Measurements from ENCODE around the gene ALOX15B. TPM values are rescaled to one million over a fixed set of nuclear protein-coding genes. Genes with fewer than 3 reads are reported as not detected.

The ALOX15B gene
- total and polyA plus RNA-seq, 2 of the 13 experiments (the other 11 are each of a cell fraction or from before 2014, with no cell fraction given), result not detected

GRCh38 chr17:7989781-7990655 is 48.8 kb upstream of the ALOX15B start (continued):
- TF ChIP-seq ELF1 (CRISPR knock-in tag; IDR thresholded peaks at IDR 0.05) (peak; percentile 67; the same call in 1 of the 2 replicates), ZUFSP (CRISPR knock-in tag; IDR thresholded peaks at IDR 0.05; ENCODE audit: borderline replicate concordance) (no peak), THAP11 (CRISPR knock-in tag; IDR thresholded peaks at IDR 0.05) (peak; percentile 64), ZBTB38 (CRISPR knock-in tag; IDR thresholded peaks at IDR 0.05) (peak; percentile 37; the same call in 1 of the 2 replicates), SPEN (CRISPR knock-in tag; IDR thresholded peaks at IDR 0.05; ENCODE audit: low read depth) (peak; percentile 76), FOSL1 (CRISPR knock-in tag; IDR thresholded peaks at IDR 0.05; ENCODE audit: borderline replicate concordance) (peak; percentile 15; the same call in 1 of the 2 replicates), ZNF609 (CRISPR knock-in tag; IDR thresholded peaks at IDR 0.05; ENCODE audit: borderline replicate concordance) (0 out of 2 replicates have a peak, but pooled peaks have one; percentile 29), ARID2 (CRISPR knock-in tag; IDR thresholded peaks at IDR 0.05; ENCODE audit: borderline replicate concordance) (no peak), MXD4 (CRISPR knock-in tag; IDR thresholded peaks at IDR 0.05) (0 out of 2 replicates have a peak, but pooled peaks have one; percentile 28), MIER3 (CRISPR knock-in tag; IDR thresholded peaks at IDR 0.05; ENCODE audit: borderline replicate concordance) (peak; percentile 48; the same call in 1 of the 2 replicates), HDAC2 (CRISPR knock-in tag; IDR thresholded peaks at IDR 0.05) (peak; percentile 44; the same call in 1 of the 2 replicates), MED1 (CRISPR knock-in tag; IDR thresholded peaks at IDR 0.05) (peak; percentile 17; the same call in 1 of the 2 replicates), PHF8 (CRISPR knock-in tag; IDR thresholded peaks at IDR 0.05) (peak; percentile 50), HNF1B (CRISPR knock-in tag; IDR thresholded peaks at IDR 0.05) (peak; percentile 78), ELF3 (CRISPR knock-in tag; IDR thresholded peaks at IDR 0.05) (0 out of 2 replicates have a peak, but pooled peaks have one; percentile 15), CHCHD3 (CRISPR knock-in tag; IDR thresholded peaks at IDR 0.05) (peak; percentile 68; the same call in 1 of the 2 replicates), CSRNP1 (CRISPR knock-in tag; IDR thresholded peaks at IDR 0.05) (peak; percentile 77; the same call in 1 of the 2 replicates), ZNF543 (CRISPR knock-in tag; IDR thresholded peaks at IDR 0.05) (peak; percentile 60; the same call in 1 of the 2 replicates)
